Fibroblast of the conjunctiva (primary cell): ENCODE measurements around the gene ADD3.

Experiments
- DNase-seq: peaks from one replicate; pipeline ENCODE4 v3.0.0-alpha.2; 2010; ENCODE audit warnings: low read depth

ADD3 gene

GRCh38 chr10:110067960-110068770, 60.4 kb downstream of the ADD3 start:
- DNase-seq = no peak

- no peak for DNase-seq
These were observed 61.0 kb downstream of the ADD3 start for GRCh38 chr10:110068780-110069179.

DNA sequence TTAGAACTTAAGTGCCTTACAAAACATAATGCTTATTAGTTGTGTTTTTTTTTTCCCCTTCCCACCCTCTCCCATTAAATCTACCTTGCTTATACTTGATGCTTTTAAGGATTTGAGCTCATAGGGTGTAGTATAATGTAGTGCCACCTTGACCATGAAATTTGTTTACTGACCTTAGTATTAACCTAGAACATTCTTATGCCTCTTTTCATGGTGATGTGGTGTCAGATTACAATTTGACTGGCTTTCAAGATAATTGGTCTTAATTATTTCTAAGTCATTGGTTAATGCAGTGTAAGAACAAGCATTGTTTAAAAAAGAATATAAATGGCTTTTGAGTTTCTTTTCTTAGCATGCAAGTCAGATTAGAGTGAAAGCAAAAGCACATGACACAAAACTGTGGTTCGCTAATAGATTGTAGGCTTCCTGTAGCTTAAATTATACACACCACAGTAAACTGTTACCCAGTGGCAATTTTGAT, 61.8 kb downstream of the ADD3 start:
- no peak for DNase-seq

GRCh38 chr10:110073896-110074295, 66.1 kb downstream of the ADD3 start:
- no peak for DNase-seq

- no peak for DNase-seq
These were observed 66.5 kb downstream of the ADD3 start for GRCh38 chr10:110074298-110074697.

DNA sequence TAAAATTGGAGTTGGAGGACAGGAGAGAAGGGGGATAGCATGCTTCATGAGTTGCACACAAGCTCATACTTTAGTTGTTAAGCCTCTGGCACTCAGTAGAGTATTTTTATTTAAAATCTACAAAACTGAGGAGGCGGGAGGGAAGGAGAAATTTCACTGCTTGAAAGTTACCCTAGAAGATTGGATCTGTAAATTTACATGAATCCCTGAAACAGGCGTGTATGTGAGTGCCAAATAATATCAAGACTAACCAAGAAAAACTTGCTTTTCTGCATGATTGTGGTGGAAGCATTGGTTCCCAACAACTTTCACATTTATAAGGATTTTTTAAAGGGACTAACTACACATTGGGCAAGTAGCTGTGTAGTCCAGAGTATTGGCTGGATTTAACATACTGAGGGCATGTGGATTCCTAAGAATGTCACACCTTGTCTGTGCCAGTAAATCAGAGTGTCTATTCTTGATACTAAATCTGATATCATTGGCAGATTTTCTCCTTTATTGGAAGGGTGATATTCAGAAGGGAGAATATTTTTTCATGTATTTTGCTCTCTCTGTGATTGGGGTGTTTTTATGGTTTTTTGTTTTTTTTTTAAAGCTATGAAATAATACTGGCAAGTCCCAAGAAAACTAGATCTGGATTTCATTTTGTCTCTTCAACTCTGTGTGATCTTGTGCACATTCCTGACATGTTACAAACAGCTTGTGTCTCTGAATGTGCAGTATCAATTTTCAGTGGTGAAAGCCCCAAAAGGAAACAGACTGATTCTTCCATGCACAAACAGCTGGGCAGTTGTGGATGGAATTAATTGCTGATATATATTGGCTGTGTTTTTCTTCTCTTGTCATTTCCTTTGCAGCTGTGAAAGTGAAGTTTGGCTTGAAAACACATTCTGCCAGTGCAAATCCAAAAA, 67.2 kb downstream of the ADD3 start:
- DNase-seq = peak; percentile 89

DNA sequence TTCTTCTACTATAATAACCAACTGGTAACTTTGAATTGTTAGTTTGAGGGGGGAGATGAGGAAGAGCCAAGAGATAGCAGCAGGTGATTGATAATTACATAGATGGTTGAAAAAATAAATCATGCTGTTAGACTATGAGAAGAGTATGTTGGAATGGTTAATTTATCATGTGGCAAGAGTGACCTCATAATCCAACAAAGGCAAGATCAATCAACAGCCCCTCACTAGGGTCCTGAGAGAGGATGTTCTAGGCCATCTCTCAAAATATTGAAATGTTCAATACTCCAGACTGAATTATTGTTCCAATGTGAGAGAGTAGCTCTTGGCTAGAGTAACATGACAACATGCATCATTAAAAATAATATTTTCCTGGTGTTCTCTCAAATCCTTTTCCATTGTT, 67.9 kb downstream of the ADD3 start:
- DNase-seq = no peak

GRCh38 chr10:110076559-110077318, 69.0 kb downstream of the ADD3 start:
- peak; percentile 88 for DNase-seq

DNA sequence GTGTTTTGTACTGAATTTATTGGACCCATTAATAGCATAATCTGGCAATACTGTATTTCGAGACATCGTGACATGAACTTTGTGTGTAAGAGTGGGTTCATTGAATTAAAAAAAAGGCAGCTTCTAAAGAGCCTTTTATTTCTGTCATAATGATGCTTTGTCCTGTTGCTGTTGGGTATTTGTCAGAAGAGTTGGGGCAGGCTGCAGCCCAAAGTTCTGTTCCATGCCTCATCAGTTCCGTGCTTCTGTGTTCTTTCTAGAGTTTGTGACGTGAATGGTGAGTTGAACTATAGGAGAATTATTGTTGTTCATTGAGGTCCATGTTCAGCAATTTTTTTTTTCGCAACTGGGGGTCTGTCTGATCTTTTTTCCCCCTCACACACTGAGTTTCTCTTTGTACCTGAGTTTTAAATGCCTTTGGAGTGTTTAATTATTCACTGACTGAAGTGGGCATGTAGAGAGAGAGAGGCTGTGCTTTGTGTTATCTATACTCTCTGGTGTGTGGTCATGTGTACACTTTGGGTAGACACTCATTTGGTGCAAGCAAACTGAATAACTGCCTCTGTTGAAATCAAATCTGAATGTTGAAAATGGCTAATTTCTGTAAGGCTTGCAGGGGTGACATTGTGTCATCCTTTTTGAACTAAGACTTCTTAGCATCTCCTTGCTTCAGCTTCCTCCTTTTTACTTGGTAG, 69.8 kb downstream of the ADD3 start:
- DNase-seq = no peak

DNA sequence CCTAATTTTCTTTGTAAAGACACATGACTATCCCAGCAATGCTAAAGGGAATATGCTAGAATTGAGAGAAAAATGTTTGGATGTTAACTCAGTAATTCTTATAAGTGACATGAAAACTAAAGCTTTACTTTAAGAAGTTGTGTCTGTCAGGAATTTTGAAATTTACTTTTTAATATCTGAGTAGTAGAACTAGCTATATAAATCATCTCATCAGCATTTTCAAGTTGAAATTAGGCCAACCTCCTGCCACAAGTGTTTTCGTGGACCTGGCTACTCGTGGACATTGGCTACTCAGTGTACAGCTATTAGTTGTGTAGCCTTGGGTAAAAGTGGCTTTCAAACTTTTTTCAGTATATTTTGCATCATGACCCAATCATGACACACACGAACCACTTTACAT, 70.5 kb downstream of the ADD3 start:
- no peak for DNase-seq

DNA sequence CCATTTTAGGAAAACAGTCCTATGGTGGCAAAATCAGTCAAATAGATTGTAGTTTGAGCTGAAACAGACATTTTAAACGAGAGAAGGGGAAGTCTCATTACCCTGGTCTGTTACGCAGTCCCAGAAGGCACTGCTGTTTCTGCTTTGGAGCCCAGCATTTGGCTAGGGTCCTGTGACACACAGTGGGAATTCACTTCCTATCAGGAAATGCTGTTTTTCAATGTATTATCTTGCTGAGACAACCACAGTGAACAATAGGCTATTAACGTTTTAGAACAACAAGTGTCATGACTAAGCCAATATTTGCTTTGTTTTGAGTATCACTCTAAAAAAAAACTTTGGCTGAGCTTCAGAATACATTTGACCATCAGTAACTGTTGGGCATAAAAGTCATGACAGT, 74.1 kb downstream of the ADD3 start:
- DNase-seq = no peak

DNA sequence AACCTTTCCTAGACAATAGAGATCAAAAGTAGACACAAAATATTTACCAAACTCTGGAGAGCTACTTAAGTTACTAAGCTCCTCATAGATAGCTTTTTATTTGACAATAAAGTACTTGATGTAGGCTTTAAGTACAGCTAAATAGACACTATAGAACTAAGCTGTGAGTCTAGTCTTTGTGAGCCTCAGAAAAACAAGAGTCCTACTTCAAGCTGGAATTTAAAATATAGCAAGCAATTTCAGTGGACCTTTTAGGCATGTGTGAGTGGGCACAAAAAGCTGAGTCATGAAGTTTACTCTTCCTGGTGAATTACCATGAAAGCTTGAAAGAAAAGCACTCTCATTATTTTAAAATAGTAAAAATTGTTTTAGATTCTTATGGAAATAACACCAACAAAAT, 76.1 kb downstream of the ADD3 start:
- no peak for DNase-seq

GRCh38 chr10:110087682-110088081, 79.9 kb downstream of the ADD3 start:
- no peak for DNase-seq

DNA sequence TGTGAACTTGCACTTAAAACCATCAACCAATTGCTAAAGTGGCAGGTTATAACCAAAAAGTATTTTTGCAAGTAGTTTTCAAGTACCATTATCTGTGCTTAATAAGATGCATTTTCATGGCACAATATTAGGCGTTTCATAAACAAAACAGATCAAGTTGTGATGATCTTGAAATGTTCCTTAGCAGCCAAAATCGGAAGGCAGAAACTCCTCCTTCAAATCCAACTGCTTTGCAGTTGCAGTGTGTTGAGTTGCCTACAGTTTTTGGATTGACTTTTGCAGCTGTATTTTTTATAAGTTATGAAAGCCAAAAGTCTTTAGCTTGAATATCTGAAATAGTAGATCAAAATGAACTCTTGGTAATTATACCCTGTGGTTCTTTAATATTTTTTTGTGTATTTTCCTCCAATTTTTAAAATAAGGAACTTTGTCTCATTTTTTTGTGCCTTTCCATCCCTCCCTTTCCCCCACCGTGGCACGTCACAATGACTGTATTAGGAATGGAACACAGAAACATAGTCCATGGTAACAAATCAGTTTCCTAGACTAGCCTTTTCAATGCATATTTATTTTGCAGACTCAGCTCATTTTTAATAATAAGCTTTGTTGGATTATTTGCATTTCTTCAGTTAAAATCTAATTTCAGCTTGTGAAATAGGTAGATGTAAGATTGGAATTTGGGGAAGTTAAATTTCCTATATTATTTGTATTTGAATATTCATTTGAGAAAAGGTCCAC, 80.8 kb downstream of the ADD3 start:
- no peak for DNase-seq

- no peak for DNase-seq
These were observed 84.0 kb downstream of the ADD3 start for GRCh38 chr10:110091830-110092229.

GRCh38 chr10:110093722-110094121, 85.9 kb downstream of the ADD3 start:
- DNase-seq = no peak

DNA sequence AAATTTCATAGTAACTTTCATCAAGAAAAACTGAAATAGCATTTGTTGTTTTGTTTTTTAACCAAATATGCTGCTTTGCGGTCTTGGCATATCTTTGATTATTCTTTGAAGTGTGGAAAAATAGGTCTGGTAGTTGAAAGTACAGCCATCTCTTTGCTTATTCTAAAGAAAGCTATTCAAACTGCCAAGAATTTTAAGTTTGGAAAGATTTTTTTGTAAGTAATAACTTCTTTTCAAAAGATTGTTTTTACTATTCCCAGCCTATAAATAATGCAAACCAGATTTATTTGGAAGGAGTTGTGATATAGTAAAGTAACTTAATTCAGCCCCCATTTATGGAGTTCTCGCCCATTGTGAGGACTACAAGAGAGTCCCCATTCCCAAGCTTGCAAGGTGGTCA, 87.0 kb downstream of the ADD3 start:
- no peak for DNase-seq

GRCh38 chr10:110101464-110102144, 93.8 kb downstream of the ADD3 start:
- DNase-seq = no peak

DNA sequence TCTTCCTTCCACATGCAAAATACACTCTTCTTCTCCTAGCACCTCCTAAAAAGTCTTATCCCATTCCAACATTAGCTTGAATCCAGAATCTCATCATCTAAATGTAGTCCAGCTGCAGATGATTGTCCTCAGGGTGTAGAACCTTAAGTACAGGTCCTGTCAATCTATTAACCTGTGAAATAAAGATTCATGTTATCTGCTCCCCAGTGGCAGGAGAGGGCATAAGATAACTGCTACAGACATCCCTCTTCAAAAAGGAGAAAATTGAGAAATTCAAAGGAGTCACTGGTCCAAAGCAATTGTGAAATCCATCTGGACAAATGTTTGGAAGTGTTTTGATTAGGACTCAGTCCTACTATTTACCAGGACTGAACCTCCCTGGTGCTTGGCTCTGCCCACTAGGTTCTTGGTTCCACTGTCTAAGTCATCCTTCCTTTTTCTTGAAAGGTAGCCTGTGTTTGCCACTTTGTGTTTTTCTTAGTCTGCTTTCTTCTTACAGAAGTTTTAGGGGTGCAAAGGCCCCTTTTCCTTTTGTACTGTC, 96.2 kb downstream of the ADD3 start:
- DNase-seq = no peak

DNA sequence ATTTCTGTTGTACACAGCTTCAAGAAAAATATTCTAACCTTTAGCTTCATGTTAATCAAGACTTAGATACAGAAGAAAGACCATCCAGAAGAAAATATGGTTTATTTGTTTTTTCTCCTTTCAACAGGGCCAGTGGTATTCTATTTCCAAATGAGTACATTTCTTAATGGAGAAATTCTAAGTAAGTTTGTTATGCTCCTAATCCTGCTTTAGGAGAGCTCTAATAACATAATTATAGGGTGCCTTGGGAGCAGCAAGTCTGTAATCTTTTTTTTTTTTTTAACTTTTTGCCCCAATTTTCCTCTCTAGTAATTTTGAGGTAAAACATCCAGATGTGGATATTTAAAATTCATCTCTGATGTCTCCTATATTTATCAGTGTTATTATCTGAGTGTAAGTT, 98.1 kb downstream of the ADD3 start:
- DNase-seq = no peak
